Muscle of back (tissue), 11 donors: ENCODE measurements around the gene IMMP2L. TPM values are rescaled to one million over a fixed set of nuclear protein-coding genes. Genes with fewer than 3 reads are reported as not detected.
"Not testable (repeated sequence)": the region's sequence is repeated elsewhere in the genome, so short reads cannot be mapped to it uniquely, and the experiment has no call there.

ENCODE experiments used
- DNase-seq, 3 donors: peaks; one replicate each; pipeline versions ENCODE4 v3.0.0 to v3.0.0-alpha.2; 2013
- polyA plus RNA-seq, 10 donors: library from polyadenylated mRNA; unstranded; fragments of 120-200 nt; gene quantifications; one replicate each; pipeline ENCODE4 v1.2.1, GENCODE V29; 2013; ENCODE audit not compliant: insufficient read length in 10 of 10

IMMP2L gene
- polyA plus RNA-seq, 10 donors: 11.9 to 20.5 (median 15.2) TPM

GRCh38 chr7:110940756-110941155 is 621.5 kb downstream of the IMMP2L start:
- no peak for DNase-seq

- peak in 2 of 3 donors; percentile 25 to 53 for DNase-seq
These were observed 624.1 kb downstream of the IMMP2L start for GRCh38 chr7:110938165-110938564.

GRCh38 chr7:110936665-110937064 is 625.6 kb downstream of the IMMP2L start:
- not testable (repeated sequence) for DNase-seq

- no peak for DNase-seq
These were observed 632.6 kb downstream of the IMMP2L start for GRCh38 chr7:110929480-110930249.

GRCh38 chr7:110922906-110923305 is 639.4 kb downstream of the IMMP2L start:
- no peak for DNase-seq

GRCh38 chr7:110921595-110922151 is 640.6 kb downstream of the IMMP2L start:
- DNase-seq: no peak

- DNase-seq: no peak
These were observed 643.2 kb downstream of the IMMP2L start for GRCh38 chr7:110918949-110919548.

- DNase-seq: no peak
These were observed 648.0 kb downstream of the IMMP2L start for GRCh38 chr7:110914263-110914662.

- DNase-seq: no peak
These were observed 650.7 kb downstream of the IMMP2L start for GRCh38 chr7:110911632-110912031.

- DNase-seq: no peak
These were observed 653.2 kb downstream of the IMMP2L start for GRCh38 chr7:110909117-110909516.

GRCh38 chr7:110905773-110906566 is 656.3 kb downstream of the IMMP2L start:
- DNase-seq: no peak

- DNase-seq: no peak
These were observed 663.8 kb downstream of the IMMP2L start for GRCh38 chr7:110898516-110898915.

- DNase-seq: no peak
These were observed 664.8 kb downstream of the IMMP2L start for GRCh38 chr7:110897538-110897937.

- DNase-seq: no peak
These were observed 668.2 kb downstream of the IMMP2L start for GRCh38 chr7:110894111-110894510.

- no peak for DNase-seq
These were observed 671.1 kb downstream of the IMMP2L start for GRCh38 chr7:110891197-110891596.

- no peak for DNase-seq
These were observed 672.2 kb downstream of the IMMP2L start for GRCh38 chr7:110890101-110890500.

- no peak for DNase-seq
These were observed 673.0 kb downstream of the IMMP2L start for GRCh38 chr7:110889335-110889734.

- peak in 1 of 3 donors; percentile 41 for DNase-seq
These were observed 673.7 kb downstream of the IMMP2L start for GRCh38 chr7:110888641-110889040.

GRCh38 chr7:110885474-110885873 is 676.8 kb downstream of the IMMP2L start:
- no peak for DNase-seq

GRCh38 chr7:110881721-110882120 is 680.6 kb downstream of the IMMP2L start:
- DNase-seq: peak; percentile 45 to 82 (median 53)

GRCh38 chr7:110880971-110881370 is 681.3 kb downstream of the IMMP2L start:
- no peak for DNase-seq

- DNase-seq: peak in 2 of 3 donors; percentile 28 to 75
These were observed 685.3 kb downstream of the IMMP2L start for GRCh38 chr7:110877016-110877415.
